Measurements from ENCODE around the gene TEX38.

GRCh38 chr1:46705408-46705807 lies 33.8 kb downstream of the TEX38 start:
- TF ChIP-seq EZH2phosphoT487 (IDR thresholded peaks at IDR 0.05; ENCODE audit: insufficient read depth, low read depth), result no peak
- TF ChIP-seq EZH2 (IDR thresholded peaks at IDR 0.05; ENCODE audit: insufficient read depth, poor library complexity, severe bottlenecking), result no peak
